Astrocyte (in vitro differentiated cells and primary cell): Measurements from ENCODE around the gene CBLL2. TPM values are rescaled to one million over a fixed set of nuclear protein-coding genes. Genes with fewer than 3 reads are reported as not detected.

Experiments used
- DNase-seq: peaks from one replicate; pipeline ENCODE4 v3.0.0-alpha.2; 2010; ENCODE audit warnings: low read depth
- FAIRE-seq: peaks from 2 replicates; lab custom pipeline; 2011; peaks lifted over from hg19 to GRCh38; lab: Jason Lieb, UNC
- H2AFZ ChIP-seq: 2 replicates; pipeline ENCODE4 v1.6.0; 2012; ENCODE audit warnings: low read depth, low read length, inconsistent platforms
- H3K27ac ChIP-seq: 2 replicates; pipeline ENCODE4 v1.5.1; 2011; ENCODE audit warnings: low read depth, low read length, inconsistent platforms
- H3K27me3 ChIP-seq: 2 replicates; pipeline ENCODE4 v1.6.0; 2011; ENCODE audit warnings: low read length, inconsistent platforms; ENCODE audit not compliant: insufficient read depth
- H3K36me3 ChIP-seq: 2 replicates; pipeline ENCODE4 v1.5.1; 2011; ENCODE audit warnings: low read length, inconsistent platforms; ENCODE audit not compliant: insufficient read depth
- H3K4me1 ChIP-seq: 2 replicates; pipeline ENCODE4 v1.5.1; 2011; ENCODE audit warnings: low read length, inconsistent platforms; ENCODE audit not compliant: insufficient read depth
- H3K4me2 ChIP-seq: 2 replicates; pipeline ENCODE4 v1.6.0; 2012; ENCODE audit warnings: low read length, inconsistent platforms
- H3K4me3 ChIP-seq: 2 replicates; pipeline ENCODE4 v1.5.1; 2011; ENCODE audit warnings: low read depth, mild to moderate bottlenecking, low read length, inconsistent platforms; ENCODE audit not compliant: insufficient read depth
- H3K79me2 ChIP-seq: 2 replicates; pipeline ENCODE4 v1.6.0; 2012; ENCODE audit warnings: mild to moderate bottlenecking, low read length, inconsistent platforms; ENCODE audit not compliant: insufficient read depth
- H3K9ac ChIP-seq: 2 replicates; pipeline ENCODE4 v1.6.0; 2012; ENCODE audit warnings: mild to moderate bottlenecking, low read length, inconsistent platforms
- H3K9me3 ChIP-seq: 2 replicates; pipeline ENCODE4 v1.5.1; 2012; ENCODE audit warnings: low read depth, mild to moderate bottlenecking, low read length, inconsistent platforms; ENCODE audit not compliant: insufficient read depth
- H4K20me1 ChIP-seq: 2 replicates; pipeline ENCODE4 v1.6.0; 2012; ENCODE audit warnings: low read length, inconsistent platforms; ENCODE audit not compliant: insufficient read depth
- H3K27ac Mint-ChIP-seq: one replicate; pipeline ENCODE4 v1.8.0; 2021; ENCODE audit warnings: mild to moderate bottlenecking, mixed read lengths; ENCODE audit not compliant: unreplicated experiment
- H3K27me3 Mint-ChIP-seq: one replicate; pipeline ENCODE4 v1.8.0; 2021; ENCODE audit warnings: low read depth, mixed read lengths; ENCODE audit not compliant: unreplicated experiment
- H3K36me3 Mint-ChIP-seq: one replicate; pipeline ENCODE4 v1.8.0; 2021; ENCODE audit warnings: low read depth, mixed read lengths; ENCODE audit not compliant: unreplicated experiment
- H3K4me1 Mint-ChIP-seq: one replicate; pipeline ENCODE4 v1.8.0; 2021; ENCODE audit warnings: low read depth, mixed read lengths; ENCODE audit not compliant: unreplicated experiment
- H3K4me3 Mint-ChIP-seq: one replicate; pipeline ENCODE4 v1.8.0; 2021; ENCODE audit warnings: mild to moderate bottlenecking, moderate library complexity, mixed read lengths; ENCODE audit not compliant: unreplicated experiment
- H3K9me3 Mint-ChIP-seq: one replicate; pipeline ENCODE4 v1.8.0; 2021; ENCODE audit warnings: mild to moderate bottlenecking, mixed read lengths; ENCODE audit not compliant: unreplicated experiment
- CTCF ChIP-seq: IDR thresholded peaks from 2 replicates; pipeline ENCODE4 v1.5.1; 2011; ENCODE audit warnings: low read depth, mild to moderate bottlenecking, inconsistent platforms, low read length, moderate library complexity; ENCODE audit not compliant: insufficient read depth
- EZH2 ChIP-seq: IDR thresholded peaks from 2 replicates; pipeline ENCODE4 v1.6.1; 2012; ENCODE audit warnings: mild to moderate bottlenecking, low read length, inconsistent platforms; ENCODE audit not compliant: insufficient read depth
- total RNA-seq: library from RNA; stranded (reverse); gene quantifications from 2 replicates; pipeline ENCODE4 v1.2.1, GENCODE V29; 2021

The CBLL2 gene
- total RNA-seq, 1 donor from 2014 or later = not detected

DNA sequence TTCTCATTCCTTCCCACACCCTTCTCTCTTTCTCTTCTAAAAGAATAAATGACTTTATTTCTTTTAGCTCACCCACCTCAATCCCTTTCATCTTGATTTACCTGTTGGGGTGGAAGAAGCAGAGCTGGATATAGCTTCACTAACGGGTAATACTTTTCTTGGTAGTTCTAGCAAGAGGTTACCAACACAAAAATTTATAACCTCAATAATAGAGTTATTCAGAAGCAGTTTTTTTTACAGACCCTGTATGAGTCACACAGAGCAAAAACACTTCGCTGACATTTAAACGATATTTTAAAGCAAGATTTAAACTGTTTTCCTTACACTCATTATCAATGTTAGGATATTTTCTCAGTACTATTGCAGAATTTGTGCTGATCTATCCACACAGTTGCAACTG lies 42.4 kb downstream of the CBLL2 start:
- no peaks in the 10 kb centered on the region for H3K36me3 ChIP-seq
- no peak overlapping the region for H2AFZ ChIP-seq
- Mint-ChIP-seq H3K36me3 (no peaks in the 10 kb centered on the region), H3K27ac (peak overlapping the region; percentile 62), H3K4me1 (peaks cover 9% of the 10 kb centered on the region), H3K9me3 (no peaks in the 10 kb centered on the region), H3K4me3 (no peak overlapping the region), H3K27me3 (no peaks in the 10 kb centered on the region)
- peaks cover 12% of the 10 kb centered on the region for H3K4me1 ChIP-seq
- no peak for DNase-seq
- H3K9ac ChIP-seq = no peak overlapping the region
- H4K20me1 ChIP-seq = no peaks in the 10 kb centered on the region
- H3K4me2 ChIP-seq = peak overlapping the region; percentile 58
- TF ChIP-seq EZH2 (no peak), CTCF (no peak)
- H3K27ac ChIP-seq = no peak overlapping the region
- H3K4me3 ChIP-seq = no peak overlapping the region
- H3K27me3 ChIP-seq = no peaks in the 10 kb centered on the region
- no peak for FAIRE-seq
- H3K79me2 ChIP-seq = no peaks in the 10 kb centered on the region
- no peaks in the 10 kb centered on the region for H3K9me3 ChIP-seq

DNA sequence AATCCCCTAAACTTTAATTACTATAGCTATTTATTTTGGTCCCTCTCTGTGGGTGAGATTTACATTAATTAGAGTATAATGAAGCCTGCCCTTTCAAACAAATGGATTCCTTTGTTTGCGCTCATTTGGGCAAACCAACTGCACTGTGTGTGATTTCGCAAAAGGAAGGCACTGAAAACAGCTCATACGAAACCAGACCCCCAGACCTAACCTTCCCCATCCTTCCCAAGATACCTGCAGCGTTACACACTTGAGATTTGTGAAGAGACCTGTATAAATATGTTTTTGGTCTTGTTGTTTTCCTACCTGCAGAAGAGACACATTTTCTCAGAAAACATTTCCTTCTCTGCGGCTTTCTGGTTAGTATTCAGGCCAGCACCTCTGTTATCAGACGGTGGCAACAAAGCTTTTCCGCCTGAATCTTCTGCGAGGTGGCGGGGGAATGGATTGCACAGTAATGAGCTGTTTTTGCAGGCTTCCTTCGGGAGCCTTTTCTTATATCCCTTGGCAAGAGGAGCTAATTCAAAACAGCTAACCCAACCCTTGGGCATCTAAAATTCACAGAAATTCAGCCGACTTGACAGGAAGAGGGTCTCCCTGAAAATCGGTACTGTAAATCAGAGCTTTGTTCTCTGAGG lies 47.6 kb downstream of the CBLL2 start:
- Histone ChIP-seq H3K9me3 (no peaks in the 10 kb centered on the region), H2AFZ (no peak overlapping the region), H3K27ac (no peak overlapping the region), H3K79me2 (no peaks in the 10 kb centered on the region), H3K9ac (no peak overlapping the region), H3K36me3 (no peaks in the 10 kb centered on the region), H3K4me1 (peaks cover 6% of the 10 kb centered on the region), H3K27me3 (peaks cover 2% of the 10 kb centered on the region), H4K20me1 (no peaks in the 10 kb centered on the region), H3K4me2 (peak overlapping the region; percentile 46), H3K4me3 (no peak overlapping the region)
- peaks cover 23% of the 10 kb centered on the region for H3K4me1 Mint-ChIP-seq
- FAIRE-seq (peak; percentile 43), DNase-seq (no peak)
- H3K27me3 Mint-ChIP-seq = no peaks in the 10 kb centered on the region
- H3K36me3 Mint-ChIP-seq = no peaks in the 10 kb centered on the region
- no peak overlapping the region for H3K27ac Mint-ChIP-seq
- H3K4me3 Mint-ChIP-seq = no peak overlapping the region
- TF ChIP-seq EZH2 (no peak), CTCF (no peak)
- H3K9me3 Mint-ChIP-seq = no peaks in the 10 kb centered on the region

GRCh38 chrX:22323541-22323940 lies 50.8 kb downstream of the CBLL2 start:
- Histone ChIP-seq H2AFZ (no peak overlapping the region), H3K4me3 (no peak overlapping the region), H3K4me2 (peak overlapping the region; percentile 59), H3K9ac (no peak overlapping the region), H4K20me1 (no peaks in the 10 kb centered on the region), H3K9me3 (no peaks in the 10 kb centered on the region), H3K27me3 (peaks cover 2% of the 10 kb centered on the region), H3K36me3 (no peaks in the 10 kb centered on the region), H3K27ac (no peak overlapping the region), H3K4me1 (peaks cover 6% of the 10 kb centered on the region), H3K79me2 (no peaks in the 10 kb centered on the region)
- FAIRE-seq (no peak), DNase-seq (peak; percentile 72)
- Mint-ChIP-seq H3K27me3 (no peaks in the 10 kb centered on the region), H3K4me1 (peaks cover 27% of the 10 kb centered on the region), H3K36me3 (no peaks in the 10 kb centered on the region), H3K4me3 (no peak overlapping the region), H3K9me3 (no peaks in the 10 kb centered on the region), H3K27ac (peak overlapping the region; percentile 56)
- TF ChIP-seq EZH2 (no peak), CTCF (no peak)

Other genes starting within 250 kb of the CBLL2 start
- gene PHEX, start 240.6 kb upstream of the CBLL2 start, total RNA-seq = 0.24 and 0.36 TPM in 2 replicates